ENCODE data around the gene CCDC43.
"Not testable (repeated sequence)": the region's sequence is repeated elsewhere in the genome, so short reads cannot be mapped to it uniquely, and the experiment has no call there.

Gene CCDC43, protein sequence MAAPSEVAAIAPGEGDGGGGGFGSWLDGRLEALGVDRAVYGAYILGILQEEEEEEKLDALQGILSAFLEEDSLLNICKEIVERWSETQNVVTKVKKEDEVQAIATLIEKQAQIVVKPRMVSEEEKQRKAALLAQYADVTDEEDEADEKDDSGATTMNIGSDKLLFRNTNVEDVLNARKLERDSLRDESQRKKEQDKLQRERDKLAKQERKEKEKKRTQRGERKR

DNA sequence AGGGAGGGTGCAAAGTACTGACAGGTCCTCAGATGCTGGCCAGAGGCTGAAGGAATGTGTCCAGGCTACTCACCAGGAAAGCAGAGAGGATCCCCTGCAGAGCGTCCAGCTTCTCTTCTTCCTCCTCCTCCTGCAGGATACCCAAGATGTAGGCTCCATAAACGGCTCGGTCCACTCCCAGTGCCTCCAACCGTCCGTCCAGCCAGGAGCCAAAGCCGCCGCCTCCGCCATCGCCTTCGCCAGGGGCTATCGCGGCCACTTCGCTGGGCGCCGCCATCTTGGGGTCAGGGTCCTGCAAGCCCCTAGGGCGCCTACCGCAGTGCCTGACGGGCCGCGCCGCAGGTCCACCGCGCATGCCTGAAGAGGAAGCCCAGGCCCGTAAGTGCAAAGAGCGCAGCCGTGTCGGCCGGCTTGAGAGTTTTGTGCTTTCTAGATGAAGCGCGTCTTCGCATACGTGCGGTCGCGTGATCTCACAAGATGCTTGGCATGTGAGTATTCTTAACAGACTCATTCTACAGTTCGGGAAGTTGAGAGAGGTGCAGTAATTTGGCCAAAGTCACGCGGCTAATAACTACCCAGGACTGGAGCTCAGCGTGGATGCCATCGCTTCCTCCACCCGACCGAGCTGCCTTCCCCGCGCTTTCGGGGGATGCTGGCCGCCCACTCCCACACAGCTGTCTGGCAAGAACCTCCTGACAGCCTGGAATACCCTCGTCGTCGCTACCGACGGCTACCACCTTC, at the start of gene CCDC43:
CCDC43 (minus strand) TSS at position 300 of the 741 bp plus-strand sequence; CDS start at position 277, 23 bp downstream.
- peak; percentile 79 to 89 (median 85) for DNase-seq (ENCODE audit: low read depth in 3 of 3, low spot score in 1 of 3)

DNA sequence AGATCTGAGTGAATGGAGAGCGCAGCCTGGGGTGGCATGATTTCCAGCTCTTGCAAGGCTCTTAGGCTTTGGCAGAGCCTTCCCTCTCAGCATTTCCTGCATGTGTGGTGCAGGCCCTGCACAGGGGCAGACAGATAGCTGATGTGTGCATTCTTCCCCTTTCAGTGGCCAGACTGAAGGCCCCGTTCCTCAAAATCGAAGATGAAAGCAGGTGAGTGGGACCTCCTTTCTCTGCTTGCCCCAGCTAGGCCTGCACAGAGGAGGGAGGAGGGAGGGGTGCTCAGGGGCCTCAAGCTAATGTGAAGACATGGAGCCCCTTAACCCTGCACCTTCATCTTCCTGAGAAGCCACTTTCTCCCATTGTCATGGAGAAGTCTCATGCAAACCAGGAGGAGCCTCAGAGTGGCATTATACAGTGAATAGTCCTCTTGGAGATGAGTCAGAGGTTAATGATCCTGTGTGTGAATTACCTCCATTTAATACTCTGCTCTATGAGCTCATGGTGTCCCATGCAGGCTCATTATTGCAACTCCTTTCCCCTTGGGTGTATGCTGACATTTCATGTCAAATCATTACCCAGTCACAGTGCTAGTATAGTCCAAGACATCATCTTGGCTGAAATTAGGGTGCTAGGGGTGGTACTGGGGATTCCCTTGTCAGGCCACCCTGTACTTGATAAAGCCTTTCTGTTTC, 48.8 kb upstream of the CCDC43 start:
- DNase-seq (ENCODE audit: low read depth in 3 of 3, low spot score in 1 of 3): no peak

DNA sequence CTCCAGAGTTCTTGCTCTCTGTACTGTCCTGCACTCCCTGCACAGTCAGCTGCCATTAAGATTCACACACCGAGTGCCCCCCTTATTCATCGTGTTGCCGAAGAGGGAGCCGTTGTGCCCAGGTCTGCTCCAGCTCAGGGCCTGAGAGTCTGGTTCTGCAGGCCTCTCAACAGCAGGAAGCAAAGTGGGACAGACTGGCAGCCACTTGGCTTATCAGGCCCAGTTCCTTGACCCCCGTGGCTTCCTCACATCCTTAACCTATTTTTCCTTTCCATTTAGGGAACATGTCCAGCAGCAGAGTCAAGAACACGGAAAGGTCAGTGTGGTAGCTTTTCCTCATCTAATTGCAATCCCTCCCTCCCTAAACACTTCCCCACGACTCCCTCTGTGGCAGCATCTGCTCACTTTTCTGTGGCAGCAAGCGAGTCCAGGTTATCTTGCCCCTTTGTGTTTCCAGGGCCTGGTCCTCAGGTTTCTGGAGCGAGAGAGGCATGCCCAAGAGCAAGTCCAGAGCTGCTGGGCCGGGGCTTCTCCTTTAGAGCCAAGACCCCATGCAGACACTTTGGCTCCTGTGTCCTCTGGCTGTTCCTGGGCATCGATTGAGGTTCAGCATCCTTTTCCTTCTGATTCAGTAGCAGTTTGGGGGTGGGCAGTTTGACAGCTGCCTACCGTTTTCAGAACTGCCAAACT, 47.1 kb upstream of the CCDC43 start:
- no peak for DNase-seq (ENCODE audit: low read depth in 3 of 3, low spot score in 1 of 3)

DNA sequence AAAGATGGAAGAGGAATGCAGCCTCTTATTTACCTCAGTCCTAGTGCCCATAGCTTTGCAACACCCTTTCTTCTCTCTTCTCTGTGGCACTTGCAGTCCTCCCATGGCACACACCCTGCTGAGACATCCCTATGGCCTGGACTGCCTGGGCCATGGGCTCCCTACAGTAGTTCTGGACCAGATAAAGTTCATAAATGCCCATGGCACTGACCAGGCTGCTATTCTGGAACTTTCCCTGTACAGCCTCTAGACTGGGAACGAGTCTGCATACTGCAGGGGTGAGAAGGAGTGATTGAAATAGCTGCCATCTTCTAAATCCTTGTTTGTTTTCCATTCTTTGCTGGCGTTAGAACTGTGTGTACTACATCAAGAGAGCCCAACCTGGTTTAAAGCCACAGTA, 44.7 kb upstream of the CCDC43 start:
- no peak for DNase-seq (ENCODE audit: low read depth in 3 of 3, low spot score in 1 of 3)

DNA sequence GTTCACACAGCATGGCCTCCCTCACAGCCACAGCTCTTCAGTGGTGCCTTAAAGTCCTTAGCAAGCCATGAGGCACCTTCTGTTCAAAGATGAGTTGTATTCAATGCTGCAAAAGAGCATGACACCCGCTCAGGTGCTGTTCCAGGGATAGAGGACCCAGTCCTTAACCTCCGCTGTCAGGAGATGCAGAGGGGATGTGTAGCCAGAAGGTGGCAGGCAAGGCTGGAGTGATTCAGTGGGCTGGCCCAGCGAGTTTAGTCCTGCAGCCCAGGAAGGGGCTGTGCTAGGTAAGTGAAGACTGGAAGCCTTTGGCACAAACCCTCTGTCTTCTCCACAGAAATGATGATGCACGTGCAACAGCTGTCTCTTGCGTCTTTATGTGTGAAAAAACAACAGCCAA, 44.2 kb upstream of the CCDC43 start:
- no peak for DNase-seq (ENCODE audit: low read depth in 3 of 3, low spot score in 1 of 3)

DNA sequence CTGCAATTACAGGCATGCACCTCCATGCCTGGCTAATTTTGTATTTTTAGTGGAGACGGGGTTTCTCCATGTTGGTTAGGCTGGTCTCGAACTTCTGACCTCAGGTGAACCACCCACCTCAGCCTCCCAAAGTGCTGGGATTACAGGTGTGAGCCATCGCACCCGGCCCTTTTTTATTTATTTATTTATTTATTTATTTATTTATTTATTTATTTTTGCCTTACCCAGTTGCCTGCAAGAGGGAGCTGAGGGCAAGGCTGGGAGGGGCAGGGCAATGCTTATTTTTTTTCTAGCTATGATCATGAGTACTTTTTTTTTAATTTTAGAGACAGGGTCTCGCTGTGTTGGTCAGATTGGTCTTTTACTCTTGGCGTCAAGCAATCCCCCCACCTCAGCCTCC, 36.5 kb upstream of the CCDC43 start:
- not testable (repeated sequence) for DNase-seq (ENCODE audit: low read depth in 3 of 3, low spot score in 1 of 3)

DNA sequence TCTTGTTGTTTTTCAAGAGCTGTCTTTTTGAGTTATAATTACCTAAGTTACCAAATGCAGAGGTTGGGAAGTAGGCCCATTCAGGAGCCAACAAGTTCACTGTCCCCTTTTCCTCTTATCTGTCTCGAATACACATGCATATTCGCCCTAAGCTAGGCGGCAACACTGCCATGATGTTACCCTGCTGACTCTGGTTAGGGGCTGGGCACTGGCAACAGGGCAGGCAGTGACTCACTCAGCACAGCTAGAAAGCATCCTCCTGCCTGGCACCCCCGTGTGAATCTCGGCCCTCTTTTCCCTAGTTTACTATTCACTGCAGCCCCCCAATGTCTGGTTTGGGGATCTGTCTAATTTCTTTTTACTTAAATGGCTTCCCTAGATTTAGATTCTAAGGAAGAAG, 32.7 kb upstream of the CCDC43 start:
- no peak for DNase-seq (ENCODE audit: low read depth in 3 of 3, low spot score in 1 of 3)

DNA sequence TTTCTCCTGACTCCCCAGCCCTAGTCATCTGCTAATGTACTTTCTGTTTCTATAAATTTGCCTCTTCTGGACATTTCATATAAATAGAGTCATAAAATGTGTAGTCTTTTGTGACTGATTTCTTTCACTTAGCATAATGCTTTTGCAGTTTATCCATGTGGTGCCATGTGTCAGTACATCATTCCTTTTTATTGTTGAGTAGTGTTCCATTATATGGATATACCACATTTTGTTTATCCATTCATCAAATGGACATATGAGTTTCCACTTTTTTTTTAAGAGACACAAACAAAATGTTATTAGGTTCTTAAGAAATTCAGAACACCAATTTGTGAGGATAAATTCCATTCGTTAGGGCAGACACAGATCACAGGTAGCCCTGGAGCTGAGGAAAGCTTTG, 29.9 kb upstream of the CCDC43 start:
- DNase-seq (ENCODE audit: low read depth in 3 of 3, low spot score in 1 of 3): no peak

DNA sequence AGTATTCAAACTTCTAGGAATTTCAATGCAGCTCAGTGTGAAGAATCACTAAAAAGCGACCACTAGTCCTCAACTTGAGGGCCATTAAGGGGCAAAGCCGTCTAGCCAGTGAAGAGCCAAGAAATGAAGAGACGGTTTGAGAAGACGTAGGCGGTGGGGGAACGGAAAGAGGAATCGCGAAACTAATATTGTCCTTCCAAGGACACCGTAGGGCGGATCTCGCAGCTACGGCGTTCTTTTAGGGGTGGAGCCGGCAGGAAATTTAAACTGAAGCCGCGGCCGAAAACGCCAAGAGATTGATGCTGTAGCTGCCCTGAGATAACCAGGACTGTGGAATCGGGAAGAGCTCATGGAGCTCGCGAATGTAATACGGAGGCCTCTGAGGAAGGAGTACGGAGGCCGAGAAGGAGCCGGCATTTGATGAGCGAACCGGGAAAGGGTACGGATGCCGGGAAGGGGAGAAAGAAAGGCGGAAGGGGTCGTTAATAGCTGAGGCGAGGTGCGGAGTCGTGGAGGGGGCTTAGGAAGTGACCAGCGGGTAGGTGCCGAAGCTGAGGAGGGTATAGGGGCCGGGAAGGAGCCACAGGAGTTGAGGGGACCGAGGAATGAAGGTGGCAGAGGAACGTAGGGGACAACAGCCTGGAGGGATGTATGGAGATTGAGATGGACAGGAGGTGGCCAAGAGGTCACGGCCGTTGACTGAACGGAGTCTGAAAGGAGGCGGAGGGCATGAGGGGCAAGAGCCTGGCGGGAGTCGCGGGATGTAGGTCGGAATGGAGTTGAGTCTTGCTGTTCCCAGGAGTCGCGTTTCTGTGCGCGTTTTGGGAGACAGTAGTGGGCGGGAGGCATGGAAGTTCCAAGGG, 19.1 kb upstream of the CCDC43 start, which contains the start of gene DBF4B:
DBF4B (plus strand) TSS at position 265 of the 863 bp plus-strand sequence; CDS start at position 421, 156 bp downstream.
- DNase-seq (ENCODE audit: low read depth in 3 of 3, low spot score in 1 of 3): peak; percentile 57 to 67 (median 63)

DNA sequence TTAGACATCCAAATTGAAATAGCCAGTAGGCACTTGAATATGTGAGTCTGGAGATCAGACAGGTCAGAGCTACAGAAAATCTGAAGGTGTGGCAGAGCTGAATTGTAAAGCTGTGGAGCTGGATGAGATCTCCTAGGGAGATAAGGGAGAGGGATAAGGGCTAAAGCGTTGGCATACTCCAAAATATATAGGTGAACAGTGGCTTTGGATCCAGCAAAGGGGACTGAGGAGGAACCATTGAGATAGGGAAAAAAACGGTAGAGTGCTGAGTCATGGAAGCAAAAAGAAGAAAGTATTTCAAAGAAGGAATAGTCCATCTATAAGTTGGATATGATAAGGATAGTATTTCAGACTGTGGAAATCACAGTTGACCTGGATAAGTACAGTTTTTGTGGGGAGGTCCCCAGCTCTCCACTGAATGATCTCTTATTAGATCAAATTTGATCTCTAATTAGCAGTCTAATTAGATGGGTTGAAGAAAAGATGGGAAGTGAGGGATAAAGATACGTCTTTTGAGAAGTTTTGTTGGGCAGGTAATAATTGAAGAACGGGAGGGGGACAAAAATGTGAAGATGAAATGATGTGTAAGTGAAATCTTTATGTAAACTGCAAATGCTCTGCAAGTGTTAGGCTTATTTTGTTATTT, 18.3 kb upstream of the CCDC43 start:
- DNase-seq (ENCODE audit: low read depth in 3 of 3, low spot score in 1 of 3): no peak

DNA sequence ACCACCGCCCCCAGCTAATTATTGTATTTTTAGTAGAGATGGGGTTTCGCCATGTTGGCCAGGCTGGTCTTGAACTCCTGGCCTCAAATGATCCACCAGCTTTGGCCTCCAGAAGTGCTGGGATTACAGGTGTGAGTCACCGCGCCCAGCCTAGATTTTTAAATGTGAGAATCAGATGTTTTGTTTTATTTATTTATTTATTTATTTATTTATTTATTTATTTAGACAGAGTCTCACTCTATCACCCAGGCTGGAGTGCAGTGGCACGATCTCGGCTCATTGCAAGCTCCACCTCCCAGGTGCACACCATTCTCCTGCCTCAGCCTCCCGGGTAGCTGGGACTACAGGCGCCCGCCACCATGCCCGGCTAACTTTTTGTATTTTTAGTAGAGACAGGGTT, 10.7 kb upstream of the CCDC43 start:
- DNase-seq (ENCODE audit: low read depth in 3 of 3, low spot score in 1 of 3): not testable (repeated sequence)

DNA sequence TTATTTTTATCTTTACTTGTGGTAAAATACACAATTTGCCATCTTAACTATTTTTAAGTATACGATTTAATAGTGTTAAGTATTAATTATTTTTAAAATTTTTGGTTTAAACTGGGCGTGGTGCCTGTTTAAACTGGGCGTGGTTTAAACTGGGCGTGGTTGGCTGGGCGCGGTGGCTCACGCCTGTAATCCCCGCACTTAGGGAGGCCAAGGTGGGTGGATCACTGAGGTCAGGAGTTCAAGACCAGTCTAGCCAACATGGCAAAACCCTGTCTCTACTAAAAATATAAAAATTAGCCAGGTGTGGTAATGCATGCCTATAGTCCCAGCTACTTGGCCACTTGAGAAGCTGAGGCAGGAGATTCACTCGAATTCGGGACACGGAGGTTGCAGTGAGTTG, 4.0 kb upstream of the CCDC43 start:
- DNase-seq (ENCODE audit: low read depth in 3 of 3, low spot score in 1 of 3): no peak

DNA sequence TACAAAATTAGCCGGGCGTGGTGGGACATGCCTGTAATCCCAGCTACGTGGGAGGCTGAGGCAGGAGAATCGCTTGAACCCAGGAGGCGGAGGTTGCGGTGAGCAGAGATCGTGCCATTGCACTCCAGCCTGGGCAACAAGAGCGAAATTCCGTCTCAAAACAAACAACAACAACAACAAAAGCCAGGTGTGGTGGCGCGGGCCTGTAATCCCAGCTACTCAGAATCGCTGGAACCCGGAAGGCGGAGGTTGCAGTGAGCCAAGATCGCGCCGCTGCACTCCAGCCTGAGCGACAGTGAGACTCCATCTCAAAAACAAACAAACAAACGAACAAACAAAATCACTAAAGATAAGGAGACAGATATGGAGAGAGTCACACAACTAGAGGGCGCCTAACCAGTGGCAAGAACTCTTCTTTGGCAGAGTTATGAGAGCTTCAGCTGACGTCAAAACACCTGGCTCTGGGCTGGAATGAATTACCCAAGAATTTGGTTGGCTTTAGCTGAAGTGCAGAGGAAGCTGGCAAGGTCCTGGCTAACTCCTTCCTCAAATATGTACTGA, 1.2 kb upstream of the CCDC43 start:
- DNase-seq (ENCODE audit: low read depth in 3 of 3, low spot score in 1 of 3): not testable (repeated sequence)

DNA sequence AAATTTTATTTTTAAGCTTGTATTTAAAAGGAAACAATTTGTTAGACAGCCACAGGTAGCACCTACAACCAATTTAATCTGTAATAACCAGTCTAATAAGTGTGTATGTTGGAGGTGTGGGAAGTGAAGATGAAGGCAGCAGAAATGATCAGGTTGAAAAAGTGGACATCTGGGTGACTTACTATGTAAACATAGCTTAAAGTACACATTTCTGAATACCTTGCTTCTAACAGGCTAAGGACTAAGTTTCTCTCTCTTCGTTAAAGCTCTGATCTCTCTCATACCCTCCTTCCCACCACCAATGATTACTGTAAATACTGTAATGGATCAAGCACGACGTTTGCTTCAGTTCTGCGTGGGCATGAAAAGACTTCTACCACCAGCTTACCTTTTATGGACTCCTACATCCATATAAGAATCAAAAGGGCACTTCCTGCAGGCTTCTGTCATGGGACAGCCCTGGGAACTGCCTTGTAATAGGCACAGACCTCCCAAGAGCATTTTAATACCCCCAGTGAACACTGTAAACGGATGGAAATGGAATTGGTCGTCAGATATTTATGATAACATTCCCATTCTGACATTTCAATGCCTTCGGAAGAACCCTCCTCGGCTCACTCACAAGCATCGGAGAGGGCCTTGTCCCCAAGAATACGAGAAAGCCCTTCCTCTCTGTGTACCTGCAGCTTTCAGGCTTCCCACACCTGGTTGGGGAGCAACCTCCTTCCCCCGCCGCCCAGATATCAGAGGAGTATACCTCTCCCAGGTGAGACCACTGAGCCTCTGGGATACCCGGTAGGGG, 700 bp downstream of the CCDC43 start:
- DNase-seq (ENCODE audit: low read depth in 3 of 3, low spot score in 1 of 3): no peak

DNA sequence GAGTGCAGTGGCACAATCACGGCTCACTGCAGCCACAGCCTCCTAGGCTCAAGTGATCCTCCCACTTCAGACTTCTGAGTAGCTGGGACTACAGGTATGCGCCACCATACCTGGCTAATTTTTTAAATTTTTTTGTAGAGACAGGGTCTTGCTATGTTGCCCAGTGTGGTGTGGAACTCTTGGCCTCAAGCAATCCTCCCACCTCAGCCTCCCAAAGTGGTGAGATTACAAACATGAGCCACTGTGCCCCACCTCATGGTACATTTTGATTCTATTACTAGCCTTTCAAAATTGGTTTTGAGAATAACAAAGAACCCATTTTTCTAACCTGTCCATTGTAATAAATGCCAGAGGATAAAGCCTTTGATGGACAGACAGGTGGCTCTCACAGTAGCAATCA, 1.4 kb downstream of the CCDC43 start:
- no peak for DNase-seq (ENCODE audit: low read depth in 3 of 3, low spot score in 1 of 3)

DNA sequence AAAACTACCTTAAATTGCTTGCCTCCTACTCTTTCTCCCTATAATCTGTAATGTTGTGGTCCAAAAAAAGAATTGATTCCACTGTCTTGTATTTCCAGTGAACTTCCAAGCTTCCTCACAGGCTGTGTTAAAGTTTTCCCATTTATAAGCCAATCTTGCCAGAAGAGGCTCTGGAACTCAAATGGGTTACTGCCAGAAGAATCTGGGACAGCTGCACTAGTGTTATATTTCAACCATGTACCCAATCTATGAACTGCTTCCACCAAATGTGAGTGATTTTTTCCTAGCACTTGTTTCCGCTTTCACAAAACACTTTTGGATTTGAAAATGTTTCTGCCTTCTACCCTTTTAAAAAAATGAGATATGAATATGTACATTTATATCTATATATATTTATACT, 1.8 kb downstream of the CCDC43 start:
- no peak for DNase-seq (ENCODE audit: low read depth in 3 of 3, low spot score in 1 of 3)

DNA sequence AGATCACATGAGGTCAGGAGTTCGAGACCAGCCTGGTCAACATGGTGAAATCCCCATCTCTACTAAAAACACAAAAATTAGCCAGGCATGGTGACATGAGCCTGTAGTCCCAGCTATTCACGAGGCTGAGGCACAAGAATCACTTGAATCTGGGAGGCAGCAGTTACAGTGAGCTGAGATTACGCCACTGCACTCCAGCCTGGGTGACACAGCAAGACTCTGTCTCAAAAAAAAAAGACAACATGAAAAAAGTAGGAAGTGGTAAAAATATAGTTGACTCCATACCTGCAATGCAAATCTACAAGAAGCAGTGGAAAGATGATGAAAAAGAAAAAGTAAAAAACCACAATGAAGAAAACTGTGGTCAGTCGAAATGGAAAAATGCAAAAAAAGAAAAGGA, 6.3 kb downstream of the CCDC43 start:
- DNase-seq (ENCODE audit: low read depth in 3 of 3, low spot score in 1 of 3): not testable (repeated sequence)

DNA sequence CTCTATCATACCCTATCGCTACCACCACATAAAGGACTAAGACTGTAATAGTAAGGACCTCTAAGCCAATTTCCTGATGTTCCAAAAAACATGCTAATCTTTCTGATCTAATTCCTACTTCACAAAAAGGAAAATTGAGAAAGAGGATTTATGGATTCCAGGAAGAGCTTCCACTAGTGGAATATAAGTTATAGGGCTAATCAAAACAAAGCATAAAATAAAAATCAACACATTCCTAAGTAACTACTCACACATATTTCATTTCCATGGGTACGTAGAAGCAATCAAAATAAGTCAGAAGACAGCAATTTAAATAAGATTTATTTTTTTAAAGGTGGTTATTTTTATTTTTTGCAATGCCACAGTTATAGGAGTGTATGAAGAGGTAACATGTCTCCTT, 12.4 kb downstream of the CCDC43 start:
- no peak for DNase-seq (ENCODE audit: low read depth in 3 of 3, low spot score in 1 of 3)

DNA sequence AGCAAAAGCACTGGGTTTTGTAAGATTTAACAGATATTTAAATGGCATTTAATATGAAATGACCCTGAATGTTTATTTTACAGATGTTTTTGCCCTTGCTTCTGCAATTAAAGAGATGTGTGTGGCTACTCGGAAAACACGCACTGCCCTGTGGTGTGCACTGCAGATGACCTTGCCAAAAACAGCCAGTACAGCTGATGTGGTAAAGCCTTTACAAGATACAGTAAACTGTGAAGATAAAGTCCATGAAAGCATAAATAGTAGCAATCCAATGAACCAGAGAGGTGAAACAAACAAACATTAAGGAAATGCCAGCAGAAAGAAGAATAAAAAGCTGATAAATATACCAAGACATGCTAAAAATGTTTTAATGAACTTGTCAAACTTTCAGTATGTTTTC, 15.7 kb downstream of the CCDC43 start:
- DNase-seq (ENCODE audit: low read depth in 3 of 3, low spot score in 1 of 3): no peak
